NCI-H345 (cell line): ENCODE data around the gene GNAQ.

ENCODE experiments used
- DNase-seq: peaks from one replicate; lab custom pipeline; 2025; lab: John Stamatoyannopoulos, UW

The GNAQ gene

GRCh38 chr9:77841739-77842386 is 189.7 kb downstream of the GNAQ start:
- no peak for DNase-seq

- DNase-seq, result no peak
These were observed 192.0 kb downstream of the GNAQ start for GRCh38 chr9:77839459-77840140.

GRCh38 chr9:77838986-77839385 is 192.6 kb downstream of the GNAQ start:
- DNase-seq, result no peak

- DNase-seq, result no peak
These were observed 196.6 kb downstream of the GNAQ start for GRCh38 chr9:77834898-77835488.

- DNase-seq, result no peak
These were observed 197.8 kb downstream of the GNAQ start for GRCh38 chr9:77833561-77834429.

GRCh38 chr9:77832639-77833038 is 199.0 kb downstream of the GNAQ start:
- no peak for DNase-seq

GRCh38 chr9:77831781-77832180 is 199.8 kb downstream of the GNAQ start:
- no peak for DNase-seq

GRCh38 chr9:77830618-77831285 is 200.9 kb downstream of the GNAQ start:
- no peak for DNase-seq

GRCh38 chr9:77829420-77829819 is 202.2 kb downstream of the GNAQ start:
- DNase-seq, result no peak

GRCh38 chr9:77827104-77827784 is 204.4 kb downstream of the GNAQ start:
- no peak for DNase-seq

- no peak for DNase-seq
These were observed 205.0 kb downstream of the GNAQ start for GRCh38 chr9:77826621-77827020.

- DNase-seq, result no peak
These were observed 205.5 kb downstream of the GNAQ start for GRCh38 chr9:77826116-77826515.

GRCh38 chr9:77825361-77825760 is 206.2 kb downstream of the GNAQ start:
- no peak for DNase-seq

- no peak for DNase-seq
These were observed 211.2 kb downstream of the GNAQ start for GRCh38 chr9:77820293-77820954.

GRCh38 chr9:77819657-77820056 is 212.0 kb downstream of the GNAQ start:
- DNase-seq, result no peak

- DNase-seq, result no peak
These were observed 213.9 kb downstream of the GNAQ start for GRCh38 chr9:77817590-77818311.

GRCh38 chr9:77816641-77817341 is 214.8 kb downstream of the GNAQ start:
- no peak for DNase-seq

GRCh38 chr9:77815260-77815659 is 216.4 kb downstream of the GNAQ start:
- DNase-seq, result no peak

- DNase-seq, result no peak
These were observed 219.8 kb downstream of the GNAQ start for GRCh38 chr9:77811832-77812231.
